NOMO-1 (cell line): ENCODE data around the gene BHLHE23.

Experiments used
- DNase-seq, 2 experiments: peaks; one replicate each; lab custom pipeline; 2025; ENCODE audit not compliant: unreplicated experiment in 2 of 2; lab: John Stamatoyannopoulos, UW

BHLHE23 gene

DNA sequence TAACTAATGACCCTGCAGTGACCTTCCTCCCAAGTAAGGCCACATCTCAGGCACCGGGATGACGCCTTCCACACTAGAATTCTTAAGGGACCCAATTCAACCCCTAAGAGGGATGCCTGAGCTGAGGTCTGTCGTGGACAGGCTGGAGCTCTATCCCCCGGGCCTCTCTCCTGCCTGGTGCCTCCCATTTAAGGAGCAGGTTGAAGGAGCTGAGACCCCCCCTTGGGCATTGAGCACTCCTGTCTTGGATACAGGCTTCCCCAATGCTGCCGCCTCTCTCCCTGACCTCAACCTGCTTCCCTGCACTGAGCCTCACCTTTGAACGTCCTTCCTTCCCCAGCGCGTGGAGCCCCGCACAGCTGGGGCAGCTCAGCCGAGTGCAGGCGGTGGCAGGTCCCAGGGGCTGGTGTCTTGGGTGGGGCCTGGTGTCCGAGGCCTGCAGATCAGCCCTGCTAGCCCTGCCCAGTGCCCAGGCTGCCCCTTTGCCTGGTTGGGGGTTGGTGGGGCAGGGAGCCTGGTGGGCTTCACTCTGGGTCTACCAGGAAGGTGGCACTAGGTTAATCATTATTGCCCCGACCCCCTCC lies 19.9 kb upstream of the BHLHE23 start:
- no peak for DNase-seq

DNA sequence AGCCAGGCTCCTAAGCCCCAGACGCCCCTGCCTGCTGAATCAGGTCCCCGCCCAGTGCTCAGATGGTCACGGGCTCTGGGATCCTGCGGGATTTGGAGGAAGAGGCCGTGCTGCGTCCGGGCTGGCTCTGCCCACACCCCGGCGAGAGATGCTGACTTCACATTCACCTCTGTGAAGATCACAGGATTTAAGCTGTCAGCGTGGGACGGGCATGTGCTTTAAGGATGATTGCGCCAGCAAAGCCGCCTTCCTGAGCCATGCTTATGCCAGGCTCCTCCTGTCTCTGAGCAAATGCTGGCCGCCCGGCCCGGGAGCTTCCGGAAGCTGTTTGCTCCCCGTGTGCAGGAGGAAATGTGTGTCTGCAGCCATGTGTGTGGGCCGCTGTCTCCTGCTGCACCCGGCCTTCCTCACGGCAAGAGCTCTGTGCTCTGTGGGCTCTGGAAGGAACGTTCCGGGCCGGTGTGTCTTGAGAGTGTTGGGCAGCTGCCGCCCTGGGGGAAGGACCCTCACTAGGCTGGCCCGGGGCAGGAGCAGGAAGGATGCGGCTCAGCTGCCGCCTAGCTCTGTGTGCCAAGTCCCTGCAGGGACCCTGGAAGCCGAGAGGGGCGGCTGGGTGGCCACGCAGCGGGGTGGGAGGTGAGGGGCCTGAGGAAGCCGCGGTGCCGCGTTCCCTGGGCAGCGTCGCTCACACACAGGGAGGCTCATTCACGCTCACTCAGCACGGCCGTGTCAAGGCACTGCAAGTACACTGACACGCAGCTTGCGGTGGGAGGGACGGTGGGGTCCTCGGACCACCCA lies 19.0 kb upstream of the BHLHE23 start:
- DNase-seq: no peak

DNA sequence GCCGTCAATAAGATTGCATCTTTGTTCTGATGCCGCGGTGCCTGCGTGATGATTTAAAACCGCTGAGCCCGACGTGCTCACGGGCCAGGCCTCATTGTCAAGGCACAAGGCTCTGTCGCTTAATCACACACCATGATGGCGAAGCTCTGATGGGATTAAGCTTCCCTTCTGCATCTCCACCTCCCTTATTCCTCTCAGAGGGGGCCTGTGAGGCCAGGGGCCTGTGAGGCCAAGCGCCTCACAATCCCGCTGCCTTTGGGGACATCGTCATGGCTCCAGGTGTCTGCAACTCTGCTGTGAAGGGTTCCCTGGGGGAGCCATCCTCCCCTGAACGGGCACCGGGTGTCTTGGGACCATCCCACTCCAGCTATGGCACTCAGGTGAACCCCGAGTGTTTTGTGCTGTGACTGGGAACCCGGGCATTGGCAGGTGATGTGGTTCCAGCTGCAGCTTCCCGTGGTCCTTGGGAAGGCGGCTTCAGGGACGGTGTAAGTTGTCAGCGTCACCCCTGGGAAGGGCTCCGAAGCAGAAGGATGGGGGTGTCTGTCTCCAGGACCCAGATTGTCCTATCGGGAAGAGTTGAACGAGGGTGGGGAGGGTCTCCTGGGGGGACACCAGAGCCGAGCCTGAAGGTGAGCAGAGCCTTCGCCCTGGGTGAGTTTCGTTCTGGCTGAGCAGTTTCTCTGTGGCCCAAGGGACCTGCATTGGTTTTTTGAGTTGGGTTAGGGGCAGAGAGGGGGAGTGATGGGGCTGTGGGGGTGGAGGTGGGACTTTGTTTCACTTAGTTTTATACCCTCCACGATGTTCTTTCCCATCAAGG lies 18.0 kb upstream of the BHLHE23 start:
- no peak for DNase-seq

DNA sequence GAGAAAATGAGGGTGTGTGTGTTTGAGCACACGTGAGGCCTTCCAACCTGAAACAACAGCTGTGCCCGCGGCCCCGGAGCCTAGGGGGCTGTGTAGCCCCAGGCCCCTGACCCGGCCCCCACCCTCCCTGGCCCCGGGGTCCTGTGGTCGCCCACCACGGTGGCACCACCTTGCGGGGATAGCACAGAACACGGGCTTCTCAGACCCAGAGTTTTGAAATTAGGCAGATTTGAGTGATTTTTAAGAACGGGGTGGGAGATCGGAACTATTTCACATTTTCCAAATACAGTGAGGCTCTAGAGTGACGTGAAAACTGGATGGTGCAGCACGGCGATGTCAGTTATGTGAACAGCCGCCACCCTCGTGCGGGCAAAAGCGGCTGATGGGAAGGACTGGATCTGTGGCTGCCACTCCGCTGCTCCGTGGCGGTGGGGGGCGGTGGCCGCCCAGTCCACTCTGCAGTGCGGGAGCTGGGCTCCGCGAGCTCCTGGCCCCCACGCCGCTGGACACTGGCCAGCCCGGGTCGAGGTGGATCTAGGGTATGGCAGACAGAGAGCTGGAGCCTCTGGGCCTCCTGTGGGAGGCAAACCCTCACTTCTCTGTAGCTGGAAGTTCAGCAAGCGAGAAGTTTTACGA lies 17.3 kb upstream of the BHLHE23 start:
- no peak for DNase-seq

DNA sequence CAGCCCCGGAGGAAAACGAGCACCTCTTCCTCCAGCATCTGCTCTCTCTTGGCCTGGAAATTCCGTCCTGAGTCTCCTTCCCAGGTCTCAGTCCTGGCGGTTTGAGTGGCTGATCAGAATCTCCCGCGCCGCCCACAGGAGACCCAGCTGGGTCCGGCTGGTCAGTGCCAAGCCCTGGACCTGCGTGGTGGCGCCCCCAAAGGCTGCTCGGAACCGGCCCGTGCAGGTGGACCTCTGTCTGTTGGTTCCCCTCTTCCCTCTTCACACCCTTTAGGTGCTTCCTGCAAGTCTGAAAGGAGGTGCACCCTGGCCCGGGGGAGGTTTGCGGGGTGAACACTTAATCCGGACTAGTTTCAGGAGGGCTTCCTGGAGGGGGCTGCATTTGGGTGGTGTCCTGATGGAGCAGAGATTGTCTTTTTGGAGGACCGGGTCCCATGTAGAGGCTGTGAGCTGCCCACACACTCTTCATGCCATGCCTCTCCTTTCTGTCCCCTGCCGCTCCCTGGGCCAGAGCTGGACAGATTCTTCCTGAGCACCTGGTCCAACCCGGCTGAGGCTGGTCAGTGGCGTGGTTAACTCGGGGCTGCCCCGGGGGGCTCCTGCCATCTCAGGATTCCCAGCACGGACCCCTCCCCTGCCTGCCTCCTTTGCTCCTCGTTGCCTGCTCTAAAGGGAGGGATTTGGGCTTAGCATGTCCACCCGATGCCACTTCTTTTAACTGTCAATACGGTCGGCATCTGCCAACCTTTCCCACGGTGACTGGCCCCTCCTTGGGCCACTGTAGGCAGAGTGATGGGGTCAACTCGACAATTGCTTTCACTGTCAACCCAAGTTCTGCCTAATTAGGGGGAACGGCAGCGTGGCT lies 16.5 kb upstream of the BHLHE23 start:
- no peak for DNase-seq

DNA sequence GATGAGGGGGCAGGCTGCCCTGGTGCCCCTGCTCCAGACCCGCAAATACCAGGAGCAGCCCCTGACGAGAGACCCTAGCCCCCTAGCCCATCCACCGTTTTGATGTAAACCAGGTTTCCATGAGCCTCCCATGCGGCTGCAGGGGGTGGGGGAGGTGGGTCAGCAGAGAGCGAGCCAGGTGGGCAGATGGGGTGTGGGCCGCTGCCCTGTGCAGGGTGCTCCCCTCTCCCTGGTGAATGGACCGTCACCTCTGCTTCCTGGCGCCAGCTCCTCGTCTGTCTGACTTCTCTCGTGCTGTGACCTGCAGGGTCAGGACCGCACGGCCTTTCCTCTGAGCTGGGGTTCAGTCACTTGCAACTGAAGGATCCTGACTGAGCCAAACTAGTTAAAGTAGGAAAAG lies 15.7 kb upstream of the BHLHE23 start:
- no peak for DNase-seq

DNA sequence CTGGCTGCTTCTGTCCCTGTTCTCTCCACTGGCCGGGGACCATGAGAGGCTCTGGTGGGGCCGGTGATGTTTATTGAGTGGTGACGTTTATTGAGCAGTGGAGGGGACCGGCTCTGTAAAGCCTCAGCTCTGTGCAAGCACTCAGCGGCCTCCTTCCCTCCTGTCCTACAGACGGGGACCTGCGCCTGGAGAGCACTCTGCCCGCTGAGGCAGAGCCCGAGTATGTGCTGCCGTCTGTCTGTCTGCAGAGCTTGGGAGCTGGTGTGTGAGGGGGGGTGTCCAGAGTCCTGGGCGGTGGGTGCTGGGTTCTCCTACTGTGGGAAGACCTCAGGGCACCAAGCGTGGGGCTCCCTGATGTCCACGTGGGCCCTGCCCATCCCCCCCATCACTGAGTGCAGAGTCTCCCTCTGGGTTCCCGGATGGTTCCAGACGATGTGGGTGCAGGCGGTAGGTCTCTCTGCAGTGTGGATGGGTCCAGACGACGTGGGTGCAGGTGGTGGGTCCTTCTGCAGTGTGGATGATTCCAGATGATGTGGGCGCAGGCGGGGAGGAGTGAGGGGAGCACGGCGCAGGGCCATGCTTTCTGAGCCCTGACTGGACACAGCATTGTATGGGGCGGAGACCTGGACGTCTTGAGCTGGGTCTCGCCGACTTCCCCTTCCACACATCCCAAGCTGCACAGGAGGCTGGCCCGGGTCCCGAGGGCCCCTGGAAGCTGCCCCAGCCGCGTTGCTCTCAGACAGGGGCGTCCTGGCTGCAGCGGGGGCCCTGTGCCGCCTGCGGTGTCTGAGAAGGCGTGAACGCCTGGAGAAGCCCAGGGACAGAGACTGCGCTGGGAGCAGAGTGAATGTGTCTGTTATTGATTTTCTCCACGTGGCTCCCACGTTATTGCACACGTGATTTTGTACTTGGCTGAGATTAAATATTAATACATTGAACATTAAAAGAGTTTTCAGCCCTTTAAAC lies 14.9 kb upstream of the BHLHE23 start:
- DNase-seq: no peak

DNA sequence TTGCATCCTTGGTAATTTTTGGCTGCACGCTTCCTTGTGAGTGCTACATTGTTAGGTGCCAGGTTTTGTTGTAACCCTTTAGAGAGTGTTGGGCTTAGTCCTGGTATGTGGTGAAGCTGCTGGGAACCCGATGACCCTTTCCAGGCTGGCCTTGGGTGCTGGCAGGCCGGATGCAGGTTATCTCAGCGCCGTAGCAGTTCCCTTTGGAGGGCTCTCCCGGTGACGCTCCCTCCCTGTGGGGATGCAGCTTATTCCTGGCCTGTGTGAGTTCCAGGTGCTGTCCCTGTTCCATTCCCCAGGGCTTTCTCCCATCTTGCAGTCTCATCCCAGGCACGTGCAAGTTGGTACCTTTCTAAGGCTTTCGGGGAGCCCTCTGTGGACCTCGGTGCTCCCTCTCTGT lies 13.9 kb upstream of the BHLHE23 start:
- DNase-seq: no peak

DNA sequence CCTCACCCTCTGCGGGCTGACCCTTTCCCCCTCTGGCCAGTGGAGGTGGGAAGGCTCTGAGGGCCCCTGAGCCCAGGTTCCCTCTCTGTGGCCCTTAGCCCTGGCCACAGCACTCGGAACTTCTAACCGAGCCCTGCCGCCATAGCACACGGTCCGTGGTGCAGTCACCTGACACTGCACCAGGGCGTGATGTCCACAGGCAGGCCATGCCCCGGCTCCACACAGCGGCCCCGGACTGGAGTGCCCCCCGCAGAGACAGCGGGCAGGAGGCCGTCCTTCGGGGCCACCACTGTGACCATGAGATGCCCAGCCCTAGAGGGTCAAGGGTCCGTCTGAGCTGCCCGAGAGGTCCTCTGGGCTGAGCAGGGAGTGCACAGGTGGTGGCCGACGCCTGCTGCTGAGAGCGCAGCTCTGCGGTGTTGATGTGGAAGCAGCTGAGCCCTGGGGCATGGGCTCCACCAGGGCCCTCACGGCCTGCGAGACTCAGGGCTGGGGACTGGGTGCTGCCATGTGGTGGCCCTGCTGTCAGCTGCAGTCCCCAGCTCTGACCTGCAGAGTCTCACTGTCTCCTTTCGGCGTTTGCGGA lies 11.2 kb upstream of the BHLHE23 start:
- DNase-seq: no peak

DNA sequence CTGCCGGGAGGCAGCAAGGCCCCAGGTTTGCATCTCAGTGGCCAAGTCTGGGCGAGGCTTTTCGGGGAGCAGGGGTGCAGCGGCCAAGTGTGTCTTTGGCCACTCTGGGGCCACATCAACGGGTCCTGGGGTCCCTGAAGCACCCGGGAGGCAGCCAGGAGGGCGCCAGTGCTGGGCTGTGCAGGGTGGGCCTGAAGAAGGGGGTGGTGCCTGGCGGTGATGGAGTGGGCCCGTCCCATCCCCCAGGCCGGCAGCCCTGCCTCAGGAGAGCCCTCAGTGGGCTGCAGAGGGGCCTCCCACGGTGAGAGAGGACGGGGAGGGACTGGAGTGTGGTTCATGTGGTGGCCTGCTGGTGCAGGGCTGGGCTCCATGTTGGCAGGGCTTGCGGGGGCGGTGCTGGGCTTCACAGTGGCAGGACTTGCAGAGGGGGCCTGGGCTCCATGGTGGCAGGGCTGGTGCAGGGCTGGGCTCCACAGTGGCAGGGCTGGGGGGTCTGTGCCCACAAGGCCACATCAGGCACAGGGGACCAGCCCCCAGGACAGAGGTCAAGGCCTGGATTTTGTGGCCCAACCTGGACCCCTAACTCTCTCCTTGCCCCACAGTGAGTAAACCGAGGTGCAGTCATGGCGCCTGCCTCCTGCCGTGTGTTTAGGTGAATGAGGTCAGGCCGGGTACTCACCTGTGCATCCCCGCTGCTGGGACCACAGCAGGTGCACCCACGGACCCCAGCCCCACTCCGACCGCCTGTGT lies 10.5 kb upstream of the BHLHE23 start:
- DNase-seq: no peak

DNA sequence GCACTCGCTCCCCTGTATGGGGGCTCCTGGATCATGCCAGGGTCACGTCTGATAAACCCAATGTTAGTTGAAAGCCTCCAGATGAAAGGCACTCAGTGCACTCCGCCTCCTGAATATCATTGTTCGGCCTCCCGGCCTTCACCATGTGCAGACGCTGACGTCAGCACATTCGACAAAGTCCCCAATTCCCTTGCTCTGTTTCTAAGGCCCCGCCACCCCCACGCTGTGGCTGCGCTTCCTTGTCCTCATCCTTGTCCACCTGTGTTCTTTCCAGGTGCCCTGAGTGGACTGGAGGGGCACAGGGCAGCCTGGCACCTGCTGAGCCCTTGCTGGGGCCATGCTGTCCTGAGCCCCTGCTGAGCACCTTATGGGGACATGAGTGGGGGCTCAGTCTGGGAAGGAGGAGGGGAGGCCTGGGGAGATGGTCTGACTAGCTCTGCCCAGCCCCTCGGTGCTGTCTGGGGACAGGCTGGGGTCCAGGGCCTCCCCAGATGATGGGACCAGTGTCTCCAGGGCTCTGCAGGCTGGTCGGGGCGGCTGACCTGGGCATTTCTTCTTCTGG lies 9.8 kb upstream of the BHLHE23 start:
- DNase-seq: no peak

DNA sequence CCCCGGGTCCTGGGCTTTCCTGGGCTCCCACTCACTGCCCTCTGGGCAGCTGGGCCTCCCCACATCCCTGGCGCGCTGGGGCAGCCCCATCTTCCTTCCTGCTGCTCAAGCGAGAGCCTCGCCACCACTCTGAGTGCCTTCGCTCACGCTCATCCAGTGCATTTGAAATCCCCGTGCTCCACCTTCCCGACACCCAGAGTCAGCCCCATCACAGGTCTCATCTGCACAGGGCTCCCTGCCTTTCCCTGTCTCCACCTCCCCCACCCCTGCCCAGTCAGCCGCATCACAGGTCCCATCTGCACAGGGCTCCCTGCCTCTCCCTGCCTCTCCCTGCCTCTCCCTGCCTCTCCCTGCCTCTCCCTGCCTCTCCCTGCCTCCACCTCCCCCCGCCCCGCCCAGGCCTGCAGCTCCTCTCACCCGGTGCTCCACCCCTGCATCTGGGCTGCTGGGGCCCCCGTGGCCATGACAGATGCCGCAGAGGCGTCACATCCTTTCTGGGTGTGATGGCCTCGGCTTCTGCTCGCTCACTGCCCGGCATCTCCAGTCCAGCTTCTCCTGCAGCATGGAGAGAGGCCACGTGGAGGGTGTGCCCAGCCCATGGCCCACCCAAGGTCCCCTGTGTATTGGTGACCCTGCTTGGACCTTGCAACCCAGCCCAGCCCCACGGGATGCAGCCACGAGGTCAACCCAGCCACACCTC lies 9.0 kb upstream of the BHLHE23 start:
- no peak for DNase-seq

DNA sequence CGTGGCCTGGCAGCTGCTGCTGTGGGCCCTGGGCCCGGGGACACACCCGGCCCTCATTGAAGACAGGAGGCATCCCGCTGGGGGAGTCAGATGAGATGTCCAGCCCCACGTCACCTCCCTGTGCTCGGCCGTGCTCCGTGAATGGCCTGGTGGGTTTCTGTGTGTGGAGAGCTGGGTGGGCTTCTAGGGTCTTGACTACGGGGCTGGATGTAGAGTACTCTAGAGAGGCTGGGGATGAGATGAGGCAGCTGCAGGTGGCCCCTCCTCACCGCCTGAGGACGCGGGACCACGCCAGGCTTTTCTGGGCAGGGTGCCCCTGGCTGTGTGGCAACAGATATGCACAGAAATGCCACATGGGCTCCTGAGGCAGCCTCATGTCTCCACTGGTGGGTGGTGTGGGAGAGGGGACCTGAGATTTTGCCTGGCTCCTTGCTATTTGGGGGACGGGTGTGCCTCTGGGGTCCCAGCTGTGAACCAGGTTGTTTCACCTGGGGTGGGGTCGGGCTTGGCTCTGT lies 8.4 kb upstream of the BHLHE23 start:
- DNase-seq: no peak

DNA sequence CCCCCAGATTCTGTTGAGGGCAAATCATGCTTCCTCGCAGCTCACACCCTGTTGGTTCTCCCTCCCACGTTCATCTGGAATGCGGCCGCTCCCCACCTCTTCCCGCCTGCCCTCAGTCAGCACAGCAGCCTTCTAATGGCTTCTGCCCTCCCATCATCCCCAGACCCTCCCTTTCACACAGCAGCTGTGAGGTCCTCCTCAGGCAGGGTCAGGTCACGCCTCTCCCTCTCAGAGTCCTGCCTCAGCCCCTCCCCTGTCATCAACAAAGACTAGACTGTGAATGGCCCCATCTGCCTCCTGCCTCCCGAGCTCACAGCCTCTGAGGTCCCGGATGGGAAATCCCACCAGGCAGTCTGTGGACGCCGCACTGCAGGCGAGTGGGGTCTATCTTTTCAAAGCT lies 7.9 kb upstream of the BHLHE23 start:
- no peak for DNase-seq

DNA sequence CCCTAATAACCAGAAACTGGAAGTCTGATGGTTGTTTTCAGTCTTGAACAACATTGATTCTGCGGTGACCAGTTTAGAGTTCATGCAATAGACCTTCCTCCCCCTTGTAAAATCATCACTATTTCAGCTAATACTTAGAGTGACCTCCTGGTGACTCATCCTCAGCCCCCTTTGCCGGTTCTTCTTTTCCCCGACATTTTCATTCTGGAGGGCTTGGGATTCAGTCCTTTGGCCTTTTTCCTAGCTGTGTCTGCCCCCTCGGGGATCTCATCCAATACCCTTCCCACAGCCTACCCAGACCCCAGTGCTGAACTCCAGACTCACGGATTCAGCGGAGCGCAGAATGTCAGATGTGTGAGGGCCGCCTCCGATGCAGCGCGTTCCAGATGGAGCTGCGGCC lies 7.5 kb upstream of the BHLHE23 start:
- no peak for DNase-seq

DNA sequence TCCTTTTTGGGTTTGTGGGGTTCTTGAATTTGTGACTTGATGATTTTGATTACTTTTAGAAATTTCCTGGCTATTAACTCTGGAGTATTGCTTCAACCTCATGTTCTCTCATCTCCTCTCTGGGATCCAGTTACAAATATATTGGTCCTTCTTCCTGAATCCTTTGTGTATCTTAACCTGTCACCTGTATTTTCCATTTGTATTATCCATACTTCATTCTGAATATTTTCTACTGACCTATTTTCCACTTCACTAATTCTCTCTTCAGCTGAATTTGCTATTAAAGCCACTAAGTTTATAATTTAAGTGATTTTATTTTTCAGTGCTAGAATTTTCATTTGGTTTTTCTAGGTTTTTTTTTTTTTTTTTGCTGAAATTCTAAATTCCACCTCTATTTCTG lies 6.4 kb upstream of the BHLHE23 start:
- no peak for DNase-seq

DNA sequence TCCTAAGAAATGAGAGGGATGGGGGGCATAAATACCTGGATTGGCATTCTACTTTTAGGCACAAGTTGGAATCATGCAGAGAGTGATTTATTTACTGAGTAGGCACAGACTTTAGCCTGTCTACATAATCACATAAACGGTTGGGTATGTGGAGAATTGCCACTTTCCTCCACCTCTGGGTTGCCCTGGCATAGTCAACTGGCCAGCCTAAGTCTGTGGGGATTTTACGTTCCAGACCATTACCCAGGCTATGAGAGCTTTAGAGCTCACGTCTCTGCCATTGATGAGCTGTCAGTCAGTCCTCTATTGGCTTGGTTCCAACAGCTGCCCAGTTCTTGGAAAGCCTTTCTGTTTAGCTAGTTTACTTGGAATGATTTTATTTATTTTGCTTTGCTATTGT lies 5.0 kb upstream of the BHLHE23 start:
- no peak for DNase-seq
